ENCODE data around the gene AHDC1.
"Not testable (repeated sequence)": the region's sequence is repeated elsewhere in the genome, so short reads cannot be mapped to it uniquely, and the experiment has no call there.

AHDC1 gene

GRCh38 chr1:27506703-27507102, 97.2 kb downstream of the AHDC1 start:
- DNase-seq: no peak

DNA sequence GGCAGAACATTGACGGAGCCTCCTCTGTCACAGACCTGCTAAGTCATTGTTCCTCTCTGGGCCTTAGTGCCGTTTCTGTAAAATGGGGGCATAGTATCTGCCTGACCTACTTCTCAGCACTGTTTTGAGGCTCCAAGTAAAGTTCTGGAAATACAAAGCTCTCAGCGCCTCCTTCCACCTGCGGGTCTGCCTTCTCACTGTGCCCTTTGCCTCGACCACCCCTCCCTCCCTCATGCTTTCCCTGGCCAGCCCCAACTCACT, 98.6 kb downstream of the AHDC1 start:
- no peak for DNase-seq

DNA sequence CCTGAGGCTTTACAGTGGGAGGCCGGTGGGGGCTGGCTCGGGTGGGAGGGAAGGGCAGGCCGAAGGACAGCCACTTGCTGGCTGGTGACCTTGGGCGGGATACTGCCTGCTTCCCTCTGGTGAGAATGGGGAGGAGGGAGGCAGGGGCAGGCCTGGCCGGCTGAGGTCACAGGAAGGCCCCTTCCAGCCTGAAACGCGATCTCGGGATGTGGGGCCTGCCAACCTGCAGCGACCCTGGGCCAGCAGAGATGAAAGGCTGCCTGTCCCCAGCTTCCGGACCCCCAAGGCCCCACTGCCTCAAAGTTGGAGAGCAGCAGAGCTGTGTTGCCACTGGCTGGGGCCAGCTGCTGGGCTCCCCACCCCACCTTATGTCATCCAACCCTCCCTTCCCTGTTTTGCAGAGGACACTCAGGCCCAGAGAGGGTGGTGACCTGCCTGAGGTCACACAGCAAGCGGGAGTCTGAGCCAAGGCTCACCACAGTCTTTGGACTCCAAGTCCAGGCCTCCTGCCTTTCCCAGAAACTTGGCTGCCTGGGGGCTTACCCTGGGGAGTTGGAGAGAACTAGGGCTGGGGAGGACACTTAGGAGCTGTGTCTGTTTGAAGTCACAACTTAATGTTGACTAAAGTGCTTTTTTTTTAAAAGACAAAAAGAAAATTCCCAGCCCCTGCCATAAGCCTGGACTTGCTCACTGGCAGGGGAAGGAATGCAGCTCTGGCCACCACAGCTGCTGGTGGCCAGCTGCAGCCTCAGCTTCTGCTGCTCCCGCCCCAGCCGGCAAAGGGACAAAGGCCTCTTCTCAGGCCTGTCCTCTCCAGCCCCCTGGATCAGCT, 99.1 kb downstream of the AHDC1 start:
- DNase-seq: no peak

- no peak for DNase-seq
These were observed 99.9 kb downstream of the AHDC1 start for GRCh38 chr1:27503844-27504587.

GRCh38 chr1:27503033-27503432, 100.9 kb downstream of the AHDC1 start:
- no peak for DNase-seq

DNA sequence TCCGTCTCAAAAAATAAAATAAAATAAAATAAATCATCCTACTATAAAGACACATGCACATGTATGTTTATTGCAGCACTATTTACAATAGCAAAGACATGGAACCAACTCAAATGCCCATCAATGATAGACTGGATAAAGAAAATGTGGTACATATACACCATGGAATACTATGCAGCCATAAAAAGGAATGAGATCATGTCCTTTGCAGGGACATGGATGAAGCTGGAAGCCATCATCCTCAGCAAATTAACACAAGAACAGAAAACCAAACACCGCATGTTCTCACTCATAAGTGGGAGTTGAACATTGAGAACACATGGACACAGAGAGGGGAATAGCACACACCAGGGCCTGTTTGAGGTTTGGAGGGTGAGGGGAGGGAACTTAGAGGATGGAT, 102.8 kb downstream of the AHDC1 start:
- DNase-seq: not testable (repeated sequence)

DNA sequence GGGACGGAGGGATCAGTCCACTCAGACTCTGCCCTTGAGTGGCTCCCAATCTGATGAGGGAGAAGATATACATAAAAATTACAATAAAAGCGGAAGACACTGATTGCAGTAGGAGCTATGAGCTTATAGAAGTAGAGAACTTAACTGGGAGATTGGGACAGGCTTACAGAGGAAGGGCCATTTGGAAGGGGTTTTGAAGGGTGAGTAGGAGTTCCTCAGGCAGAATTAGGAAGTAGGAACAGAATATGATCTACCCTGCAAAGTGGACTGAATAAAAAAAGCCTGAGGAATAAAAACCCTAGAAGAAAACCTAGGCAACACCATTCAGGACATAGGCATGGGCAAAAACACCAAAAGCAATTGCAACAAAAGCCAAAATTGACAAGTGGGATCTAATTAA, 104.8 kb downstream of the AHDC1 start:
- DNase-seq: no peak

DNA sequence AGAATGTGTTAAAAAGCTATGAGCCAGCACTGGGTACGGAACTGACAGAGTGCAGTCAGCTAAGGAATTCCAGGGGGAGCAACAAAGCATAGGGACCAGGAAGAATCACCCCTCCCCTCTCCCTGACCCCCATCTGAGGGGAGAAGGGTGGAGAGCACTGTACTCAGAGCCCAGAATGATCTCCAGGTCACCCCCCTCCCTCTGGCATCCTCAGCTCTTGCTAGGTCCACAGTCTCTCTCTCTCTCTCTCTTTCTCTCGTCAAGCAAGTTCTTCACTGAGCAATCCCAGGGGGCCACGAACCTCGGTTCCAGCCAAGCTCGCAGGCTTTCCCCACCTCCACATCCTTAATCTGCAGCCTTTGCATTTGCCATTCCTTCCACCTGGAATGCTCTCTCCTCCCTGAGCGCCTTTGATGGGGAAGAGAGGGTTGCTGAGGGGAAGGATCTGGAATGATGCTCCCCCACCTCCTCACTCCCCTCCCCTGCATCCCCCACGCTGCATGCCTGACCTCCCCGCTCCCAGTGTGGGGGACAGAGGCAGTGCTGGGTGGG, 107.3 kb downstream of the AHDC1 start:
- DNase-seq: no peak

- no peak for DNase-seq
These were observed 111.1 kb downstream of the AHDC1 start for GRCh38 chr1:27492796-27493195.

DNA sequence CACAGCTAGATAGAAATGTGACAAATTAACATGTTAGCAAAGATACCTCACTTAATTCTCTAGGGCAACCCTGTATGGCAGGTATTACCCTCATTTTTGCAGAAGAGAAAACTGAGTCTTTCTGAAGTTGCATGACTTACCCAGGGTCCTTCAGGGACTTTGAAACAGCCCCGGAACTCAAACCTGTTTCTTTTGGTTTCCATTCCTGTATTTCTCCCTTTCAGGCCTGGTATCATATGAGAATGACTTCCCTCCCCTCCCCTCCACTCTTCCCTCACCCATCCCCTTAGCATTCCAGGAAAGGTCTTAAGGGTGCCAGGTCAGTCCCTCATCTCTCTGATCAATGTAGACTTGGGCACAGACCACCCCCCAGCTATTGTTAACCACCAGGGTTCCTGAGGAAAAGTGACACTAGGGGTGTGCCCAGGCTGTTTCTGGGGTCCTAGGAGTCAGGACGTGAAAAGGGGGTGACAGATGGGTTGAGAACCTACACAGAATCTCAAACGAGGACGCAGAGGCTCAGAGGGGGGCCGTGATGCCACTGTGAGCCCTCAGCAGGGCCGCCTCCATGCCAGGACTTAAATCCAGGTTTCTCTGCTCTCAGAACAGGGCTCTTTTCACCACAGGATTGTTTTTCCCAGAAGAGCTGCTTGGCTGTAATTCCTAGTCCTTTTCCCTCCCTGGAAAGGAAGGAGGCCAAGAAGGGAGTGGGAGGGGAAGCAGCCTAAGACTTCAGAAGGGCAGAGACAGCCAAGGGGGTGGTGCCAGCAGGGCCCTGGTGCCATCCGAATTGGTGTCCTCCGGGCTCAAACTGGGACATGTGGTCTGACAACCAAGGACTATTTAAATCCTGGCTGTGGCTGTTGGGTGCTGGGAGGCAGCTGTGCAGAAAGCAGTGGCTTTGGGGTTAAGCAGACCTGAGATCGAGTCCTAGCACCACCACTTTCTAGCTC, 111.9 kb downstream of the AHDC1 start:
- no peak for DNase-seq

DNA sequence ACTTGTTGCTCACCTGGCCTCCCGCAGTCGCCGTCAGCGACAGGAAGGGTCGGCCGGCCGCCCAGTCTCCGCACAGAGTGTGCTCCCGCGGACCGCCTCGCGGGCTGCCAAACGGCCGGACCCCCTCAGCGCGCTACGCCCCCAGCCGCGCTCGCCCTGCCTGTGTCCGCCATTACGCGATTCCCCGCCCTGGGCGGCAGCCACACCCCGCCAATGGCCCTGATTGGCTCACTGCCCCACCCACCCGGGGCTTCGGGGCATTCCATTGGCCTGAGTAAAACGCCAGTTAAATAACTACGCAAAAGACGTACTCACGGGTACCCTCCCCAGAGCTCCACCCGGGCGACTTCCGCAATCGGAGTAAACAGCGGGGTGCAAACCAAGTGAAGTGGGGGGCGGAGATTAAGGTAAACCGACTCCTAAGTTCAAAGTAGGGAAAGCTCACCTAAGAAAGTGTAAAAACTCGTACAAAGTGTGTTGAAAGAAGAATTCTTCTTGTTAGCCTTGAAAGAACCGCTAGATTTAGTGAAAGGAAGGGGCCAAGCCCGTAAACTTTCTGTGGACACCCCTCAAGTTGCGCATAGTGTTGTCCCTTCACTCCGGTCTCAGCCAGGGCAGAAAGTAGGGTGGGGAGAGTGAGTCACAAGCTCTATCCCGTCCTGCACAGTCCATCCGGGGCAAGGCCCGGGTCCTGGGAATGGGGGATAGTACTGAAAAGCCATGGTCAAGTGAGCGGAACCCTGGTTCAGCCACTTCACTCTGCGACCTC, 113.8 kb downstream of the AHDC1 start, which contains the start of gene WASF2:
Gene WASF2 (minus strand): TSS at position 195 of the 769 bp plus-strand sequence. CDS start 61,277 bp downstream, outside the sequence.
- peak; percentile 99 for DNase-seq

DNA sequence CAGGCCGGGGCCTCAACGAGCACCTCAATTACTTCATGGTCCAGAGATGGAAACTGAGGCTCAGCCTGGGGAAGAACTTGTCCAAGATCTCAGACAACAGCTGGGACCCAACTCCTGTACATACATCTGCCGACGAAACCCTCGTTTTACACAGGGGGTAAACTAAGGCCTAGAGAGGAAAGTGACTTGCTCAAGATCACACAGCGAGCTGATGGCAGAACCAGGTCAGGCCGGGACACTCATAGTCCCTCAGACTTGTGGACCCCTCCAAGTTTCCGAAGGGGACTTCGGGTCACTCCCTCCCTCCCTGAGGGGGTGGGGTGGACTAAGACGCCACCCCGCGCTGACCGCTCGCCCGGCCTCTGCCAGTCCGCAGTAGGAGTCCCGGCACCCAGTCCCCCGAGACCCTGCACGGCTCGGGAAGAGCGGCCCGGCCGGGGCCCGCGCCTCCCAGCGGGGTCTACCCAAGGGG, 114.4 kb downstream of the AHDC1 start:
- DNase-seq: no peak

GRCh38 chr1:27487966-27488884, 115.7 kb downstream of the AHDC1 start:
- no peak for DNase-seq

GRCh38 chr1:27485363-27485762, 118.6 kb downstream of the AHDC1 start:
- no peak for DNase-seq

Measured in NCI-H510A treated with DMSO at 0.1 percent for 48 hours (cell line).